Measurements from ENCODE around the gene CNOT1.
"Not testable (repeated sequence)": the region's sequence is repeated elsewhere in the genome, so short reads cannot be mapped to it uniquely, and the experiment has no call there.

Gene CNOT1

GRCh38 chr16:58629733-58630640 is at the start of gene CNOT1:
Gene CNOT1 (minus strand): TSS chr16:58629826. CDS start chr16:58599337, 30,489 bp downstream.
- DNase-seq = peak; percentile 95

GRCh38 chr16:58678716-58679115 is 49.1 kb upstream of the CNOT1 start:
- no peak for DNase-seq

- DNase-seq = no peak
Observed at GRCh38 chr16:58678269-58678668, 48.6 kb upstream of the CNOT1 start.

GRCh38 chr16:58670946-58671583 is 41.4 kb upstream of the CNOT1 start:
- DNase-seq = no peak

- no peak for DNase-seq
Observed at GRCh38 chr16:58670177-58670576, 40.6 kb upstream of the CNOT1 start.

- no peak for DNase-seq
Observed at GRCh38 chr16:58665200-58665599, 35.6 kb upstream of the CNOT1 start.

GRCh38 chr16:58661199-58661830 is 31.7 kb upstream of the CNOT1 start:
- peak; percentile 43 for DNase-seq

GRCh38 chr16:58659911-58660310 is 30.3 kb upstream of the CNOT1 start:
- not testable (repeated sequence) for DNase-seq

- no peak for DNase-seq
Observed at GRCh38 chr16:58658796-58659211, 29.2 kb upstream of the CNOT1 start.

- no peak for DNase-seq
Observed at GRCh38 chr16:58656899-58657298, 27.3 kb upstream of the CNOT1 start.

GRCh38 chr16:58655215-58655596 is 25.6 kb upstream of the CNOT1 start:
- DNase-seq = no peak

- no peak for DNase-seq
Observed at GRCh38 chr16:58654560-58655214, 25.1 kb upstream of the CNOT1 start.

- no peak for DNase-seq
Observed at GRCh38 chr16:58652741-58653140, 23.1 kb upstream of the CNOT1 start.

- no peak for DNase-seq
Observed at GRCh38 chr16:58651965-58652348, 22.3 kb upstream of the CNOT1 start.

GRCh38 chr16:58649707-58650106 is 20.1 kb upstream of the CNOT1 start:
- no peak for DNase-seq

GRCh38 chr16:58647107-58647506 is 17.5 kb upstream of the CNOT1 start:
- DNase-seq = no peak

GRCh38 chr16:58644765-58645487 is 15.3 kb upstream of the CNOT1 start:
- no peak for DNase-seq

- no peak for DNase-seq
Observed at GRCh38 chr16:58644108-58644507, 14.5 kb upstream of the CNOT1 start.

GRCh38 chr16:58640949-58641348 is 11.3 kb upstream of the CNOT1 start:
- DNase-seq = no peak

GRCh38 chr16:58639836-58640235 is 10.2 kb upstream of the CNOT1 start:
- no peak for DNase-seq

GRCh38 chr16:58639230-58639629 is 9.6 kb upstream of the CNOT1 start:
- no peak for DNase-seq

Data from DMS153 (cell line).